Stimulated activated naive CD8-positive, alpha-beta T cell treated with anti-CD3 and anti-CD28 coated beads, Interleukin-15, Interleukin-2, amounts not matched to agents 100 ng/mL and 50 ng/mL, for 24 hours (primary cell): ENCODE measurements around the gene ACTR1B.
"Not testable (repeated sequence)": the region's sequence is repeated elsewhere in the genome, so short reads cannot be mapped to it uniquely, and the experiment has no call there.

ENCODE experiments used
- H3K27ac Mint-ChIP-seq: one replicate; pipeline ENCODE4 v1.8.0; 2021; ENCODE audit warnings: mild to moderate bottlenecking, mixed read lengths
- H3K27me3 Mint-ChIP-seq: one replicate; pipeline ENCODE4 v1.8.0; 2021; ENCODE audit warnings: mixed read lengths
- H3K36me3 Mint-ChIP-seq: one replicate; pipeline ENCODE4 v1.8.0; 2021; ENCODE audit warnings: low read depth, mixed read lengths
- H3K4me1 Mint-ChIP-seq: one replicate; pipeline ENCODE4 v1.8.0; 2021; ENCODE audit warnings: low read depth, mixed read lengths
- H3K4me3 Mint-ChIP-seq: one replicate; pipeline ENCODE4 v1.8.0; 2021; ENCODE audit warnings: mild to moderate bottlenecking, mixed read lengths
- H3K9me3 Mint-ChIP-seq: one replicate; pipeline ENCODE4 v1.8.0; 2021; ENCODE audit warnings: mixed read lengths

The ACTR1B gene

GRCh38 chr2:97620492-97620891 lies 43.4 kb downstream of the ACTR1B start:
- not testable (repeated sequence) for H3K27me3 Mint-ChIP-seq, H3K4me1 Mint-ChIP-seq, H3K36me3 Mint-ChIP-seq, H3K4me3 Mint-ChIP-seq, H3K9me3 Mint-ChIP-seq
- H3K27ac Mint-ChIP-seq = peak overlapping the region; percentile 56

GRCh38 chr2:97618939-97619827 lies 44.7 kb downstream of the ACTR1B start:
- H3K4me3 Mint-ChIP-seq, H3K9me3 Mint-ChIP-seq, H3K4me1 Mint-ChIP-seq, H3K36me3 Mint-ChIP-seq, H3K27ac Mint-ChIP-seq, H3K27me3 Mint-ChIP-seq: not testable (repeated sequence)

- H3K36me3 Mint-ChIP-seq = no peaks in the 10 kb centered on the region
- H3K4me1 Mint-ChIP-seq = no peaks in the 10 kb centered on the region
- H3K4me3 Mint-ChIP-seq = no peak overlapping the region
These were observed 45.9 kb downstream of the ACTR1B start for GRCh38 chr2:97617911-97618310.

GRCh38 chr2:97615746-97616145 lies 48.1 kb downstream of the ACTR1B start:
- not testable (repeated sequence) for H3K4me3 Mint-ChIP-seq, H3K4me1 Mint-ChIP-seq, H3K36me3 Mint-ChIP-seq, H3K27ac Mint-ChIP-seq, H3K27me3 Mint-ChIP-seq, H3K9me3 Mint-ChIP-seq

More at GRCh38 chr2:97617911-97618310, 45.9 kb downstream of the ACTR1B start:
- Mint-ChIP-seq H3K27me3 (no peaks in the 10 kb centered on the region), H3K9me3 (no peaks in the 10 kb centered on the region), H3K27ac (no peak overlapping the region)

- not testable (repeated sequence) for H3K4me3 Mint-ChIP-seq, H3K27me3 Mint-ChIP-seq, H3K27ac Mint-ChIP-seq, H3K4me1 Mint-ChIP-seq, H3K36me3 Mint-ChIP-seq, H3K9me3 Mint-ChIP-seq
These were observed 51.9 kb downstream of the ACTR1B start for GRCh38 chr2:97611895-97612294.

GRCh38 chr2:97608745-97609144 lies 55.1 kb downstream of the ACTR1B start:
- not testable (repeated sequence) for H3K4me3 Mint-ChIP-seq, H3K4me1 Mint-ChIP-seq, H3K27me3 Mint-ChIP-seq, H3K27ac Mint-ChIP-seq, H3K9me3 Mint-ChIP-seq, H3K36me3 Mint-ChIP-seq
